Stimulated activated naive CD8-positive, alpha-beta T cell treated with anti-CD3 and anti-CD28 coated beads, Interleukin-15, amount 100 ng/mL, for 72 hours (primary cell): ENCODE data around the gene SNRK.

Source experiments
- ATAC-seq: fragments of 150-1000 bp; cut with Tn5 transposase; 2 replicates; pipeline ENCODE4 v1.10.0; 2021; ENCODE audit warnings: mild to moderate bottlenecking, moderate library complexity
- DNase-seq, 2 donors: peaks; one replicate each; pipeline ENCODE4 v3.0.0; 2021 to 2022
- H3K27ac Mint-ChIP-seq, 2 donors: one replicate each; pipeline ENCODE4 v1.8.0; 2022; ENCODE audit warnings: mild to moderate bottlenecking in 2 of 2, mixed read lengths in 2 of 2, moderate library complexity in 2 of 2
- H3K27me3 Mint-ChIP-seq: one replicate; pipeline ENCODE4 v1.8.0; 2022; ENCODE audit warnings: mixed read lengths
- H3K4me1 Mint-ChIP-seq: one replicate; pipeline ENCODE4 v1.8.0; 2022; ENCODE audit warnings: mild to moderate bottlenecking, mixed read lengths
- H3K4me3 Mint-ChIP-seq, 2 donors: one replicate each; pipeline ENCODE4 v1.8.0; 2022; ENCODE audit warnings: mild to moderate bottlenecking in 2 of 2, mixed read lengths in 2 of 2, moderate library complexity in 1 of 2
- H3K9me3 Mint-ChIP-seq, 2 donors: one replicate each; pipeline ENCODE4 v1.8.0; 2022; ENCODE audit warnings: mixed read lengths in 2 of 2

Gene SNRK

DNA sequence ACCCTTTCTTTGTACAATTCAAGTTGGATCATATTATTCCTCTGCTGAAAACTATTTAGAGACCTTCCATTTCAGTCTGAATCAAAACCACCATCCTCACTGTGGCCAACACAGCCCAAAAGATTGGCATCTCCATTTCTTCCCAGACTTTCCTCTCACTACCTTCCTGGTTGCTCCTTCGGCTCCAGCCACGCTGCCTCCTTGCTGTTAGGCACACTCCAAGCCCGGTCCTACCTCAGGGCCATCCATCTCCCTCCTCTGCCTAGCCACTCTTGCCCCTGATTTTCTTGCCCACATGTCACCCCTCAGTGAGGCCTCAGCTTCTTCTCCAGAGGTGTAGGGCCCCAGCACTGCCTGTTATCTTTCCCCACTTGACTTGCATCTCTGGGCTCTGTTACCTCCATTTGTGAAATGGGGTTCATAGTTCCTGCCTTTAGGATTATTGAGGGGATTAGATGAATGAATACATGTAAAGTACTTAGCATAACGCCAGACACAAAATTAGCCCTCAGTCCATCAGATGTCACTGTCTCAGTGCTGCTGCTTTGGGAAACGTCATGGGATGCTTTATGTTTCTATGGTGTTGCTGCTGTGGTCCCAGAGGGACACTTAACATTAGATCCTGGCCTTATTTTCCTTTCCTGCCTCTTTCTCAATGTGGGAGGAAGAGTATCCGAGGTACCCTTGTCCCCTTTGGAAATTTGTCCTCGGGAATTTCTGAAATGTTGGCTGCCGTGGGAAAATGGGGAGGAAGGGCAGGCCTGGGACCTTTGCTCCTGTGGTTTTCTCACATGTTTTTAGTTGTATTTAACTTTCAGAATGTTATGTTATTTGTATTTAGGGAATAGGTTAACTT is 31.3 kb downstream of the SNRK start:
- DNase-seq: no peak
- peaks cover 80% of the 10 kb centered on the region for H3K4me1 Mint-ChIP-seq
- H3K27ac Mint-ChIP-seq: peak overlapping the region in 1 of 2 donors; percentile 40
- no peaks in the 10 kb centered on the region for H3K27me3 Mint-ChIP-seq
- peak; percentile 64 for ATAC-seq
- peak overlapping the region; percentile 33 to 34 for H3K4me3 Mint-ChIP-seq
- H3K9me3 Mint-ChIP-seq: peaks cover 0 to 2% of the 10 kb centered on the region in 2 donors

DNA sequence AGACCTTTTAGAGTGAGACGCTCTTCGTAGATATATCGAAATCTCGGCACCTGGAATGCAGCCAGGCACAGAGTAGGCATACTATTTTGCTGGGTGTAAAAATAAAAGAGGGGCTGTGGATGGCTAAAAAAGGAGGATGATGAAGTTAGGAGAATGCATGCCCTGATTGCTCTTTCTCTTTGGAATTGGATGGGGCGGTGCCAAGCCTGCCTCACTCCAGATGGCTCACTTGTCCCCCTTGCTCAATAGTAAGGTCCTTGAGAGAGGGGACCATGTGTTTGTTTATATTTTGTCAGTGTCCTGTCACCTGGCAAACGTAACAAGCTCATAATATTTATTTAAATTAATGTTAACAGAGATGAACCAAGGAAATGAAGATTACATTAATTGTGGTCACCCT is 33.0 kb downstream of the SNRK start:
- Mint-ChIP-seq H3K9me3 (no peaks in the 10 kb centered on the region), H3K4me1 (peaks cover 88% of the 10 kb centered on the region), H3K27ac (peak overlapping the region; percentile 75 to 77), H3K4me3 (no peak overlapping the region), H3K27me3 (no peaks in the 10 kb centered on the region)
- no peak for DNase-seq
- ATAC-seq: no peak

DNA sequence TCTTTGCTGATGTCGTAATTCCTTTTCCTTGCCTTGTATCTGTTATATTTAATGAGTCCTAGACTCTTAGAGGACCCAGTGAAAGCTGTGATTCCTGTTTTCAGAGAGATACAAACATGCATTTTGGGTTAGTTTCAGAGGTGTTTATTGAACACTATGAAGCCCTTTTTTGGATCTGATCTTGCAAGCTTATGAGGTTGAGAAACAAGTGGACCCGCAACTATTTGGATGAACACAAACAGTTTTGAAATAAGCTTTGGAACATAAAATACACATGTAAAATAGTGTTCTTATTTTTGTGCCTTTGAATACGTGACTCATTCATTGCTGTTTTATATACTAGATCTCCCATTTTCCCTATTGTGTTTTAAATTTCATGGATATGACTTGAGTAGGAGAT is 33.5 kb downstream of the SNRK start:
- Mint-ChIP-seq H3K4me3 (peak overlapping the region; percentile 3 to 5), H3K27ac (peak overlapping the region; percentile 75 to 88), H3K9me3 (no peaks in the 10 kb centered on the region), H3K27me3 (no peaks in the 10 kb centered on the region), H3K4me1 (peaks cover 86% of the 10 kb centered on the region)
- no peak for ATAC-seq
- no peak for DNase-seq

DNA sequence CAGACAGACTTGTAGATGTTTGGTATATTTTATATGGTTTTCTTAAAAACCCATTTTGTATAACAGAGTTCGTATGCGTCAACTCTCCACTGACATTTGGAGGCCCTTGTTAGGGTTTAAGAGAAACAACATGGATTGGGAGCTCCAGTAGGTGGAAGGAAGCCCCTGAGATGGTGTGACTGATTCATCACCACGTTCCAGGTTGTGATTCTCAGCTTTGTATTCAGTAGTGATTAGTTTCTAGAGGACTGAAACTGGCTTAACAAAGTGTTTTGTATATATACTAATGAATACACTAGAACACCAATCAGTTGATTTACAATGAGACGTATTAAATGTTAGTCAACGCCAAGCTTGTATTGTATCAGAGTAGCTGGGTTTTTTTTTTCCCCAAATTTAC is 33.9 kb downstream of the SNRK start:
- DNase-seq (no peak), ATAC-seq (peak; percentile 66)
- Mint-ChIP-seq H3K27me3 (no peaks in the 10 kb centered on the region), H3K4me3 (no peak overlapping the region), H3K4me1 (peaks cover 86% of the 10 kb centered on the region), H3K9me3 (no peaks in the 10 kb centered on the region), H3K27ac (no peak overlapping the region)

DNA sequence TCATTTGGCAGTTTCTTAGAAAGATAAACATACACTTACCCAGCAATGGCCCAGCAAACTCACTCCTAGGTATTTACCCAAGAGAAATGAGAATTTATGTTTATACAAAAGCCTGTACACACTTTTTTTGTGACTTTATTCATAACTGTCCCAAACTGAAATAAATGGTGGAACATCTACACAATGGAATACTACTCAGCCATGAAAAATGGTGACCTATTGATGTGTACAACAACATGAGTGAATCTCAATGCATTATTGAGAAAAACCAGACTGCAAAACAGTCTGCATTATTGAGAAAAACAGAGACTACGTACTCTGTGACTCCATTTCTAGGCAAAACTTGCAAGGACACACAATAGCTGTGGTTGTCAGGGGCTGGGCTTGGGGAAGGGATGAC is 37.2 kb downstream of the SNRK start:
- ATAC-seq: no peak
- H3K27me3 Mint-ChIP-seq: no peaks in the 10 kb centered on the region

DNA sequence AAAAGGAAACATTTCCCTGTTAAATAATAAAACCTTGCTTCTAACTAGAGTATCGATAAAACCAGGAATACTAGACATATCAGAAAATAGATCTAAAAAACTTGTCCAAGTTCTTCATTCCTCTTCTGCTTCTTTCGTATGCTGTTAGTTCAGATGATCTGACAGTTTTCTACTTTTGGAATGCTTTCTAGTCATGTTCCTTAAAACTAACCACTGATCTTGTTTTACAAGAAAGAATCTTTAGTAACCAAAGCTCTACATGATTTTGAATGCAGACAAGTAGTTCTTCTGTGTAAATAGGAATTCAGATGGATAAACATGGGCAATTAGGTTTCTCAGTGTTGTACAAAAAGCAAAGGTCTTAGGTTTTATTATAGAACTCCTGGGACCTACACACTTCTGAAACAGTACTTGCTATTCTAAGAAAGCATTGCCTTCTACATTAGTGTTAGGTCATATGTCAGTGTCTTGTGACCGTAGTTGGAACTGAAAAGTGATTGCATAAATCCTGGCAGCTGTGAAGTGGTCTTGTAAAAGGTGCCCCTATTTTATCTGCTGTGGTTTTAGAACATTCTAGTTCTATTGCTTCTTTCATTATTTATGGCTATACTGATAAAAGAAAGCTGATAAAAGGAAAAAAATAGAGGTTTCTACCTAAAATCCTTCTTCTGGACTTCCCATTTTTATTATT is 40.7 kb downstream of the SNRK start:
- ATAC-seq (peak; percentile 88), DNase-seq (no peak)
- H3K9me3 Mint-ChIP-seq: no peaks in the 10 kb centered on the region
- H3K4me3 Mint-ChIP-seq: peak overlapping the region; percentile 53 to 72
- no peaks in the 10 kb centered on the region for H3K27me3 Mint-ChIP-seq
- peak overlapping the region; percentile 80 to 90 for H3K27ac Mint-ChIP-seq
- H3K4me1 Mint-ChIP-seq: peaks cover 77% of the 10 kb centered on the region

More for the DNA sequence above, 37.2 kb downstream of the SNRK start:
- Mint-ChIP-seq H3K4me3 (no peak overlapping the region), H3K4me1 (peaks cover 87% of the 10 kb centered on the region), H3K27ac (no peak overlapping the region), H3K9me3 (no peaks in the 10 kb centered on the region)
- no peak for DNase-seq

DNA sequence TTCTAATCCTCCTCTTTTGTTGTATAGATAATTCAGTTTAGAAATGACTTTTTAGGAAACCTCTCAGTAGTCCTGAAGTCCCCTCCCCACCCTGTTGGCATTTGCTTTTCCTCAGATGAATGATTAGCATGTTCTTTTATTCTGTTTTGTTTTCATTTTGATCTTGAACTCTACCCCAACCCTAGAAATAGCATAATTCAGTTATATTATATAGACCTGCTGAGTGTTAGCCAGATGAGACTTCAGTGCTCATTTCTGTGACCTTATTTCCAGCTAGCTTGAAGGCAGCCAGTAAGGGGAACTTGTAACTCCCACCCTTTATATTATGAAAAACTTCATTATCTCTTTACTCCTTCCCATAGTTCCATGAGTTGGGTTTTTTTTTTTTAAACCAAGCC is 41.2 kb downstream of the SNRK start:
- H3K4me3 Mint-ChIP-seq: peak overlapping the region; percentile 53 to 72
- H3K4me1 Mint-ChIP-seq: peaks cover 77% of the 10 kb centered on the region
- DNase-seq (no peak), ATAC-seq (peak; percentile 64)
- H3K9me3 Mint-ChIP-seq: no peaks in the 10 kb centered on the region
- no peaks in the 10 kb centered on the region for H3K27me3 Mint-ChIP-seq
- H3K27ac Mint-ChIP-seq: peak overlapping the region; percentile 79 to 90

DNA sequence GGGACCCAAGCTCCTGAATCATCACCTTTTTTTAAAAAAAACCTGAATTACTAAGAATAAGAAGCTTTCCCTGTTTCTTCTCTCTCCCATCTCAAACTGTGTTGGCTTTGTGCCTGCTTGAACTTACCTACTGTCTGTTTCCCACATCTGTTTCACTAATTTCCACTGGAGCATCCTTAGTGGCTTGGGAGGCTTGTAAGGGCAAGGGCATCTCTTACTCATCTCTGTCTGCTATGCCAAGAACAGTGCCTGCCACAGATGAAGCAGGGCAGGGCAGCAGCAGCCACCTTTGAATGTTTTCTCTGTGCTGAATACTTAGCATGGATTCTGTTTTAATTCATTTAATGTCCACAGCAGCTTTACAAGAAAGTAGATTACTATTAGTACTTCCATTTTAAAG is 42.3 kb downstream of the SNRK start:
- DNase-seq (no peak), ATAC-seq (no peak)
- Mint-ChIP-seq H3K4me1 (peaks cover 75% of the 10 kb centered on the region), H3K4me3 (no peak overlapping the region), H3K27me3 (no peaks in the 10 kb centered on the region), H3K27ac (peak overlapping the region in 1 of 2 donors; percentile 12), H3K9me3 (no peaks in the 10 kb centered on the region)

DNA sequence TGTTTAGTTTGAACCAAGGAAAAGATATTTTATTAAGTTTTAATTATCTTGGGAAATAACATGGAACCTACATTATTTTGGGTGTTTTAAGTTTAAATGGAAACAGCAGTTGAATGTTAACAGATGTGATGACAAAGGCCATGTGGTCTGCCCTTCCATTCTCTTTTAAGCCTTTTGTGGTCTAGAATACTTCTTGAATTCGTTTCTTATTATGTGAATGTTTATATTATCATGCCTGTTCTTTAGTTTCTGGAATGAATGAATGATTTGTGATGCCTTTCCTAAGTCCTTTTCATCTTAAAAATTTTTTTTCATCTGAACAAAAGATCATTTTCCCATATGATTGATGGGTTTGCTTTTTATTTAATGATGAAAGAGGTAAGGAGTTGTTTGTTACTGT is 44.6 kb downstream of the SNRK start:
- ATAC-seq: no peak
- Mint-ChIP-seq H3K9me3 (peaks cover 12 to 13% of the 10 kb centered on the region in 2 donors), H3K27ac (no peak overlapping the region), H3K27me3 (no peaks in the 10 kb centered on the region), H3K4me1 (peaks cover 56% of the 10 kb centered on the region), H3K4me3 (no peak overlapping the region)
- DNase-seq: no peak

DNA sequence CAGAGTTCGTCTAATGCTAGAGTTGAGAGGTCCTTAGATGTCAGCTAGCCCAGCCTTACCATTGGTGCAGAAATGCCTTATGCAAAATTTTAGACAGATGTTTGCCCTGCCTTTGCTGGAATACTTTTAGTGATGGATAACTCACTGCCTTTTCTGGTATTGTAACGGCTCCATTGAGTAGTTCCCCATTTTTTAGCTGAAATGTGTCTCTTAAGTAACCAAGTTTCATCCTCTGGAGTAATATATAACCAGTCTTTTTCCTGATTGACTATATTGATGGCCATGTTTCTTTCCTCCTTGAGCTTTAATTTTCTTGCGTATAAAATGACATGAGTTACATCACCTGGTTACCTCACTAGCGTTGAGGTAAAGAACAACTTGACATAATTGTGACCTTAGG is 45.0 kb downstream of the SNRK start:
- Mint-ChIP-seq H3K9me3 (peaks cover 16 to 17% of the 10 kb centered on the region in 2 donors), H3K27ac (peak overlapping the region in 1 of 2 donors; percentile 33), H3K27me3 (no peaks in the 10 kb centered on the region), H3K4me1 (peaks cover 52% of the 10 kb centered on the region), H3K4me3 (no peak overlapping the region)
- ATAC-seq (no peak), DNase-seq (no peak)

DNA sequence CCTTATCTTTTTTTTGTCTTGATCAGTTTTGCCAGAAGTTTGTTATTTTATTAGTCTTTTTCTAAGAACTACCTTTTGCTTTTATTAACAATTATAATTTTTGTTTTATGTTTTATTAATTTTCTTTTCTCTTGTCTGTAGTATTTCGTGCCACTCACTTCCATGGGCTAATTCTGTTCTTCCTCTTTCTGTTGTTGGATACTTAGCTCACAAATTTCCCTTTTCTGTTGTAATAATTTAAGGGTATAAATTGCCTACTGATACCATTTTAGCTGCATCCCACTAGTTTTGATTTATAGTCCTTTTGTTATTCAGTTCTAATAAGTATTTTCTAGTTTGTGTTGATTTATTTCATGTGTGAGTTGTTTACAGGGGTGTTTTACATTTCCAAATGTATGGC is 48.6 kb downstream of the SNRK start:
- DNase-seq (no peak), ATAC-seq (no peak)
- Mint-ChIP-seq H3K4me1 (peaks cover 21% of the 10 kb centered on the region), H3K4me3 (no peak overlapping the region), H3K27me3 (no peaks in the 10 kb centered on the region), H3K27ac (no peak overlapping the region), H3K9me3 (peaks cover 25 to 32% of the 10 kb centered on the region in 2 donors)

DNA sequence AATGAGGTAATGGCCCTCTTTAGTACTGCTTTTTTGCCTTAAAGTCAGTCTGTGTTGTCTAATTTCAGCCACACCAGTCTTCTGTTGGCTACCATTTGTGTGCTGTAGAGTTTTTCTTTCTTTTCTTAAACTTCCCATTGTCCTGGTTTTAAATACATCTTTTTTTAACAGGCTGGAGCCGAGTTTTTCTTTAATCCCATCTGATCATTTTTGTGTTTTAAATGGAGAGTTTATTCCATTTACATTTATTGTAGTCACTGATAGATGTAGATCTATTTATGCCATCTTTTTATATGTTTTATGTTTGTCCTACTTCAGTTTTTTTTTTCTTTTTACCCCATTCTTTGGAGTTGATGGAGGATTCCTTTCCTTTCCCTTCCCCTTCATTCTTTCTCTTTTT is 49.5 kb downstream of the SNRK start:
- Mint-ChIP-seq H3K9me3 (peaks cover 25 to 32% of the 10 kb centered on the region in 2 donors), H3K27me3 (no peaks in the 10 kb centered on the region), H3K4me1 (peaks cover 14% of the 10 kb centered on the region), H3K4me3 (no peak overlapping the region), H3K27ac (no peak overlapping the region)
- no peak for DNase-seq
- ATAC-seq: no peak

DNA sequence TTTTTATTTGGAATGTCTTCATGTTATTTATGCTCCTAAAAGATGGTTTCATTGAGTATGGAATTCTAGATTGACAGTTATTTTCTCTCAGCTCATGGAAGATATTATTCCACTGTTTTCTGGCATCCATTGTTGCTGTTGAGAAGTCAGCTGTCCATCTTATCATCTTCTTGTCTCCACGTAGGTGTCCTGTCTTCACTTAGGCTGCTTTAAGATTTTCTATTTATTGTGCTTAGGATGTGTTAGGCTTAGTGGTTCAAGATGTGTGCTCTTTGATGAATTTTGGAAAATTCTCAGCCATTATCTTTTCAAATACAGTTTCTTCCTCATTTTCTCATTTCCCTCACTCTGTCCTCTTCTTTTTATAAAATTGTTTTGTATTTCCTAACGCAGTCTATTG is 52.0 kb downstream of the SNRK start:
- DNase-seq: no peak

DNA sequence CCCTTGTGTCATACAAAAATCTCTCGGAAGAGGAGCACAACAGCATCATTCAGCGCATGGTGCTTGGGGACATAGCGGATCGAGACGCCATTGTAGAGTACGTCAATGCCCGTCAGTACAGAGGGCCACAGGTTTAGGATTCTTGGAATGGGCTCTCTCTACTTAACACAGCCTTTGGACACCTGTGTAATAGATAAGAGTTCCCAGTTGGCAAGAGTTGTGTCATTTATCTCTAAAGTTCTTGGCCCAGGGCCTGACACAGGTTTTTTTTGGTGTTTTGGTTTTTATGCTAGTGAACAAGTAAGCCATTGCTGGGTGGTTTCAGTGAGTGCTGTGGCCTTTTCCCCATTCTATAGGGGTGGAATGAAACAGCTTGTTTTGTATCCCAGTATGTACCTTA is 54.1 kb downstream of the SNRK start:
- Mint-ChIP-seq H3K4me1 (peaks cover 47% of the 10 kb centered on the region), H3K9me3 (peaks cover 19 to 25% of the 10 kb centered on the region in 2 donors), H3K4me3 (no peak overlapping the region), H3K27ac (peak overlapping the region in 1 of 2 donors; percentile 19), H3K27me3 (no peaks in the 10 kb centered on the region)
- DNase-seq (no peak), ATAC-seq (no peak)

More for the DNA sequence above, 52.0 kb downstream of the SNRK start:
- Mint-ChIP-seq H3K4me1 (peaks cover 26% of the 10 kb centered on the region), H3K27ac (no peak overlapping the region), H3K27me3 (no peaks in the 10 kb centered on the region), H3K4me3 (no peak overlapping the region), H3K9me3 (peaks cover 25 to 32% of the 10 kb centered on the region in 2 donors)
- ATAC-seq: no peak

DNA sequence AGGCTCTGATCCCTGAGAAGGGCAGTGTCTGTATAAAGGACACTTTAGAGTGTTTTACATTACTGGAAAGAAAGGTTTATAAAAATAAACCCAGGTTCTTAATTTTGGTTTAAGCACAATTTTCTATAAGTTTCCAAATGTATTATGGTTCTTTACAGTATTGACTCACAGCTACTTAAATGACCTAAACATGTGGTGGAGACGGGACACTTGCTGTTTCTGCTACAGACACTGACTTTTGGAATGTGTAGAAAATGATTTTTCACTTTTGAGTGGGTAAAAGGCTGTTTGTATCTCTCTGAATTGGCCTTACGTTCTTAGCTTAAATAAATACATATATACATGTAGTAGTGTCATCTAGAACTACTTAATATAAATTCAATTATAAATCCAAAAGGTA is 55.4 kb downstream of the SNRK start:
- Mint-ChIP-seq H3K27me3 (no peaks in the 10 kb centered on the region), H3K9me3 (peaks cover 8 to 14% of the 10 kb centered on the region in 2 donors), H3K4me3 (no peak overlapping the region), H3K27ac (no peak overlapping the region), H3K4me1 (peaks cover 61% of the 10 kb centered on the region)
- peak; percentile 48 for ATAC-seq
- DNase-seq: no peak

DNA sequence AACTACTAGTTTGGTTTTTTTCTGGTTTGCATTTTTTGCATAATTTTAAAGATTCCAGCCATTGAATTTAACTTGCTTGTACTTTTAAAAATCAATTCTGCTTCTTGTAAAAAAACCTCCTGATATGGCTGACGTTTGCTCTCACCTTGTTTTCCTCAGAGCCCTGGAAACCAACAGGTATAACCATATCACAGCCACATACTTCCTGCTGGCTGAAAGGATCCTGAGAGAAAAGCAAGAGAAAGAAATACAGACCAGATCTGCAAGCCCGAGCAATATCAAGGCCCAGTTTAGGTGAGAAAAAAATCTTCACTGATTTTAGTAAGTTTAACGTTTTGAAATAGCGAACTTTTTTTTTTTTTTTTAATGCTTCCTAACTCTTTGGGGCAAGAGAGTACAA is 56.8 kb downstream of the SNRK start:
- Mint-ChIP-seq H3K27me3 (no peaks in the 10 kb centered on the region), H3K4me1 (peaks cover 75% of the 10 kb centered on the region), H3K4me3 (peak overlapping the region; percentile 54 to 56), H3K9me3 (peaks cover 5% of the 10 kb centered on the region in 2 donors), H3K27ac (no peak overlapping the region)
- ATAC-seq (no peak), DNase-seq (no peak)
